HG03064 (cell line): ENCODE results near the gene OSM.

ENCODE experiments used
- ATAC-seq: cut with Tn5 transposase; IDR thresholded peaks from one replicate; pipeline ENCODE4 v1.9.1; 2021; ENCODE audit warnings: low read depth; ENCODE audit not compliant: unreplicated experiment

Gene OSM

GRCh38 chr22:30299322-30299721, 32.7 kb upstream of the OSM start:
- no peak for ATAC-seq

DNA sequence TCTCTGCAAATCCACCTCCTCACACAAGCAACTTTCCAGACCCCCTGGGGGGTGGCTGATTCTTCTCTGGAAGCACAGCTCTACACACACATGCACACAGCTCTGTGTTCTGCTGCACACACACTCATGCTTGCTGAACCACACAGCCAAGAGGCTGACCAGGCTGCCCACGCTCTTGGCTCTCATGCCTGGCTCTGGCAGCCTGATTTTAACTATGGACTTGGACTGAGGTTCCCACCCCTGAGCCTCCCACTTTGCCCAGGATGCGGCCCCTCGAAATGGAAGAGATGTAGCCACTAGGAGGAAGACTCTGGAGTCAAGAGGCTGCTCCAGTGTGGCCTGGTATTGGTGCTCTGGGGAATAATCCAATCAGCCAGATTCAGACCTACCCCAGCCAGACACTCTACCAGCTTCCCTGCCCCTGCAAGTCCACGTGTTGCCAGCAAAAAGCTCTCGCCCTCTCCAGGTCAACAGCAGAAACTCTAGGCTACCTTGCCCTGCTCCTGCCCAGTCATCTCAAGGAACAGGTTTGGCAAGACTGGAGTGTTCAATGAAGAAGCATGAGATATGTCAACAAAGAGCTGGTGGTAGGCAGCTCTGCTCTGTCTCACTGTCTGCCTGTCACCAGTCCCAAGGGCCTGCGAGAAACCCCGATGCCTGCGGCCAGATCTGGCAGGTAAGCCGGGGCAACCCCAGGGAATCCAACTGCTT, 31.5 kb upstream of the OSM start:
- ATAC-seq = no peak

DNA sequence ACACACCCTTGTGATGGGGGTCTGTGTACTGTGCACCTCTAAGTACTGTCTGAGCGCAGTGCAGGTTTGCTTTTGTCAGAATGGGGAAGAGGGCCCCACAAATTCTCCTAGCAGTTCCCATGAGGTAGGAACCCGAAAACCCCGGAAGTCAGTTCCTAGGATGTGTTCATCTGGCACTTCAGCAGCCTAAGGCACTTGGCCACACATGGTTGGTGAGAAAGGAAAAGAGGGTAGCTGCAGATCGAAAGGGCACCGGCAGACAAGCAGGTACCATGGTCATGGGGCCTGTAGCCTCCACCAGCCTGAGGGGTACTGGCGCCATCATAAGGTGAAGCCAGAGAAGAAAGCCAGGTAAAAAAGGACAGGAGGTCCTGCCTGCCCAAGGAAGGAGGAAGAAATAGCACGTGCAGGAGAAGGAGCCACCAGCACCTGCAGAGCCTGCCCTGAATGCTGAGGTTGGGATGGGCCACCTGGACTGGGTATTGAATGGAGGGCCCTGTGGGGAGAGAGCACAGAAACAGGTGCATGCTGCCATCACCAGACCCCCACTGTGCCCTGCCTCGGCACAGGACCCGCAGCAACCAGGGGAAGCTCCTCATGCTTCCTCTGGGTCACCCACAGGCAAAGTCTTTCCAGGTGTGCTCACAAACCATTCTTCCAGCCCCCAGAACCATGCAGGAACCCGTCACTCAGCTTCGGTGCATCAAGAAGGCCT, 30.8 kb upstream of the OSM start:
- no peak for ATAC-seq

GRCh38 chr22:30296833-30297232, 30.2 kb upstream of the OSM start:
- no peak for ATAC-seq

DNA sequence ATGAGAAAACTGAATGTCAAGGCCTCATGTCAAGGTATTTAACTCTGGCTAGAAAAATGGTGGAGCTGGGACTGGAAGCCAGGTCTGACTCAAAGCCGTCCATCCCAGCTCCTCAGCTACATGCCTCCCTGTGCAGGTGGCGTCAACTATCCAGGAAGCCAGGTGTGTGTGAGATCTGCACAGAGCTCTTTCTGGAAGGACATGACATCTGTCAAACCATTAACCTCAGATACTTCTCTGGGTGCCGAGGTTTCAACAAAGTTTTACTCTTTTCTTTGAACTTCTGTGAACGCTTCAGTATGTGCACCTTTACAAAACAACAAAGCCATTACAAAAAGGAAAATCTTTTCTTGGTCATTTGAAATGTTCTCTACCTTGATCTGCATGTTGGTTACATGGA, 29.7 kb upstream of the OSM start:
- no peak for ATAC-seq

GRCh38 chr22:30295576-30295975, 28.9 kb upstream of the OSM start:
- no peak for ATAC-seq

GRCh38 chr22:30294830-30295229, 28.2 kb upstream of the OSM start:
- ATAC-seq = no peak

- no peak for ATAC-seq
Measured at GRCh38 chr22:30294066-30294465, 27.4 kb upstream of the OSM start.

DNA sequence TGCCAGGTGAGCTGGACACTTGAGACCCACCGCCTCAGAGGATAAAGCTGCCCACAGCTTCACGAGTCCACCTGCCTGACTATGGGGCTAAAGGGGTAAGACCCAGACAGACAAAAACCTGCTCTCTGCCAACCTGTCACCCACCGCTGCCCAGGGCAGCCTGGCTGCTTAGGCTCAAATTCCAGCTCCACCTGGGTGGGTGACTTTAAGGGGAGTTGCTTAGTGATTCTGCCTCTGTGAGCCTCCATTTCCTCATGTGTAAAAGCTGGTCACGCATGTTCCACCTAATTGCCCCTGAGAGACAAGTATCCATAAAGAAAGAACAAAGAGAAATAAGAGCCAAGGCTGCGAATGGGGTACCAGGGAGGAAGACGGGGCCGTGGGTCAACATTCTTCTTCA, 26.4 kb upstream of the OSM start:
- no peak for ATAC-seq

GRCh38 chr22:30292069-30292970, 25.7 kb upstream of the OSM start:
- ATAC-seq = no peak

DNA sequence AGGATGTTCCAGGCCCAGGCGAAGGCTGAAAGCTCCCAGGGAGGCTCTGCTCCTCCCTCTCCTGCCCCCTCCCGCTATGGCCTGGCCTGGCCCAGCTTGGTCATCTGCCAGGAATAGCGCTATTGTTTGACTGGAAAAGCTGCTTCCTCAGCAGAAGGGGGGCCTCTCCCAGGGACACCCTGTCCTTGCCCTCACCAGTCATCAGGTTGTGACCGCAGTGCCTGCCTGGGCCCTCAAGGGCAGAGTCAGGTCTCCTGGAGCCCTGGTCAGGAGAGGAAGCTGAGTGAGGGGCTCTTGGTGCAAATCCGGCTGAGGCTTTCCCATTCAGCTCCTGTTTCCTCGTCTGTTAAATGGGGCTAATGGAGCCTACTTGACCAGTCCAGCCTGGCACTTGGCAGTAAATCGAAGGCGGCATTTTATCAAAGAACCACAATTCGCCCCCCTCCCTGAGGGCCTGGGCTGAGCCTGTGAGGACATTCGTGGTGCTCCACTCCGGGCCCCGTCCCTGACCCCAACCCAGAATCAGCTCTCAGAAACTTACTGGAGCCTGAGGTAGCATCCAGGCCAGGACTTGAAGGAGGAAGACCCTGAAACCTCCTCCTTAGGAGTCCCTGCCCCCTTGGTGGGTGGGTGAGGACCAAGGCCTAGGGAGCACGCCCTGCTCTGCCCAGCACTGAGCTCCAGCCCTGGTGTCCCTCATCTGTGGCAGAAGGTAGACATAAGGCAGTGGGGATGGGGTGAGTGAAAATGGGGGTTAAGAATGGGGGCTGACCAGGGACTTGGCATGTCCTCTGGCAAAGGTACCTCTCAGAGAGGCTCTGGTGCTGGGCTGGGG, 24.6 kb upstream of the OSM start:
- ATAC-seq = no peak

DNA sequence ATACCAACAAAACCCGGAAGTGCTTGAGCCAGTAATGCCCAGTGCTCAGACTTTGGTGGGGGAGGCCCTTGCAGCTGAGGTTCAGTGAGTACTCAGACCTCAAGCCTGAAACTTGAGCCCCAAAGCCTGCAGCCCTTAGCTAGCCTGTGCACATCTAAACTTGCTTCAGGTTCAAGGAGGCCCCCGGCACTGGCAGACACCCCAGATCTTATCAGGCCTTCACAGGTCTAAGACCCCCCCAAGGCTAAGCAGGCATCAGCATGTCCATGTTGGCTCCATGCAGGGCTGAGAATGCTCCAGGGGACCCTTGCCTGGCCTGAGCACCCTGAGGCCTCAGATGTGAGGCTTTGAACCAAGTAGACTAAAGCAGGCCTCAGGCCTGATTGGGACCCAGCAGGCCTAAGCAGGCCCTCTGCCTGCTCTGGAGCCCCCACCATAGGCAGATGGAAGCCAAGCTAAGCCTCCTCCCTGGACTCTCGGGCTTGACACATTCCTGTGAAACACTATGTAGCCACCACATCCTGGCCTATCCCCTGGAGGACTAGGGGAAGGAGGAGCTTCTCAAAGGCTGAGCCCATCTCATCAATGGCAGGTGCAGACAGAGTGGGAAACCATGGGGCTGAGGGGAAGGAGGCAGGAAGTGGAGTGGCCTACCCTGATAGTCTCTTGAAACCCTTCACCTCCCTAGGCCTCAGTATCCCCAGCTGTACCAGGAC, 23.8 kb upstream of the OSM start:
- ATAC-seq = no peak

DNA sequence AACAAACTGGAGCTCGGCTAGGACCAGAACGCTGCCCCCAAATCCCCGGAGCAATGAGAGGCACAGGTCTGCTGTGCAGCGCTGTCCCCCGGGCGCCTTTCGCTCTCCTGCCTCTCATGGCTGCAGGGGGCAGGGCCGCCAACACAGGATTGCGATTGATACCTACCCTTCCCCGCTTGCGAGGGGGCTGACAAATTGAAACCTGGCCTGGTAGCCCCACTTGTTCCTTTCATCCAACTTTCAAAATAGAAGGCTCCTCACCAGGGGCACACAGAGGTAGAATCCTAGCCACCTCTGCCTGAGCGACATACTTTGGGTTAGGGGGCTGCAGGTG, 23.3 kb upstream of the OSM start:
- peak; percentile 5 for ATAC-seq

DNA sequence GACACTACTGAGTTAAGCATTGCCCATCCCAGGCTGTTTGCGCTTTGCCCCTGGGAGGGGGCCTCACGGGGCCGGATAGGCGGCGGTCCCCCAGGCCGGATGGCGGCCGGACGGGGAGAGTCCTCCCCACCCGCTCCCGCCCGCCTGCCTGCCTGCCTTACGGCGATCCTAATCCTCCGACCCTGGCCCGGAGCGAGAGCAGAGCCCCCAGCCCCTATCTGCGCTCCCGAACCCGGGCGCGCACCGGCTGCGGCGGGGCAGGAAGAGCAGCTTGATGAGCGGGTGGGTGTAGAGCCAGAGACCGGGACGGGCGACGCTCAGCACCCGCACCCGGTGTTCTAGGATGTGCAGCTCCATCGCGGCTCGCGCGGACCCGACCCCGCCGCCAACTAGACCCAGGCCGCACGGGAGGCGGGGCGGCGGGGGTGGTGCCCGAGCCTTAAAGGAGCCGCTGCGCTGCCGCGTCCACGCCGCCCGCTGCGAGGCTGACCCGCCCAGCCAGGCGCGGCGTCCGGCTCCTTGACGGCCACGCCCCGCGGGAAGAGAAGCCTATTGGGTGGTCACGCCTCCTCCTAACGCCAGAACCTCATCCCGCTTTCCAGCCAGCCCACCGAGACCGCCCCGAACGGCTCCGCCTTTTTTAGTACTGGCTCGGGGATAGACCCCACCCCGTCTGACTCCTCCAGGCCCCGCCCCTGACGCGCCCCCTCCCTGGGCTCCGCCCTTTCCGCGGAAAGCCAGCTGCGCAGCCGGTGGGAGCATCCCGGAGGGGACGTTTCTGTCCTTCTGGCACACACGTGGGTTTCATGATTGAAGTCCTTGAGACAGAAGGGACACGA, 22.7 kb upstream of the OSM start, which contains the start of gene CASTOR1:
CASTOR1 (minus strand) TSS at position 365 of the 839 bp plus-strand sequence; CDS start at position 357, 8 bp downstream.
- ATAC-seq = peak; percentile 56

GRCh38 chr22:30288419-30289140, 21.9 kb upstream of the OSM start:
- ATAC-seq = no peak

DNA sequence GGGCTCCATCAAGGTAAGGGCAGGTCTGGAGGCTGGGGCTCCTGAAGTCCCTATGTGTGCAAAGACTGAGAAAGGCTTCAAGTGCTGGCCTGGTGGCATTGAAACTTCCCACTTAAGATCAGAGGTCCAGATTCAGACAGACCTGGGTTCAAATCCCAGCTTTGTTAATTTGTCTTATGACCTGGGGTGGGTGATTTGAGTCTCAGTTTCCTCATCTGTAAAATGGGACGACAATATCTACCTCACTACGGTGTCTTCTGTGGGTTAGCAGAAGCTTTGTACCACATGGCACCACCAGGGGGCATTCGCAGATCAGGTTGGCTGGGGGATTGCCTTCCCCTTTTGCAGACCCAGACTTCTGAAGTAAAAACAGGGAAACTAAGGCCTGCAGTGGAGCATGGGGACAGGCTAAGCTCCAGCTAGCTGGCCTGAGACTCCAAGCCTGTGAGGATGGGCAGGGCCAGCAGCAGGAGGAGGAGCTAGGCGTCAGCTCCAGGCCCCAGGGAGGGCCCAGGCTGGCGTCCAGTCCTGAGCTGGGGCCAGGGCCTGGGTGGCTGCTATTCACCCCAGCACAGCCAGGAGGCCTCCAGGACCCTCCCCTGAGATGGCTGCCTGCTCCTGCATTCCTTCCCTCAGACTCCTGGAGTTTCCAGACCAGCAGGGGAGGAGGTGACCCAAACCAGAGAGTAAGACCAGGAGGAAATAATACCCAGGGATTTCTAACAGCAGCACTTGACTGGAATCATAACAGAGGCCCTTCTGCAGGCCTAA, 21.2 kb upstream of the OSM start:
- no peak for ATAC-seq

- ATAC-seq = no peak
Measured at GRCh38 chr22:30286813-30287647, 20.4 kb upstream of the OSM start.
